A204.1 (cell line): ENCODE results near the gene PML.
"Not testable (repeated sequence)": the region's sequence is repeated elsewhere in the genome, so short reads cannot be mapped to it uniquely, and the experiment has no call there.

Source experiments
- FAIRE-seq: peaks from 2 replicates; lab custom pipeline; 2012; peaks lifted over from hg19 to GRCh38; lab: Jason Lieb, UNC

The PML gene

GRCh38 chr15:73959012-73959581 lies 35.4 kb upstream of the PML start:
- FAIRE-seq: no peak

DNA sequence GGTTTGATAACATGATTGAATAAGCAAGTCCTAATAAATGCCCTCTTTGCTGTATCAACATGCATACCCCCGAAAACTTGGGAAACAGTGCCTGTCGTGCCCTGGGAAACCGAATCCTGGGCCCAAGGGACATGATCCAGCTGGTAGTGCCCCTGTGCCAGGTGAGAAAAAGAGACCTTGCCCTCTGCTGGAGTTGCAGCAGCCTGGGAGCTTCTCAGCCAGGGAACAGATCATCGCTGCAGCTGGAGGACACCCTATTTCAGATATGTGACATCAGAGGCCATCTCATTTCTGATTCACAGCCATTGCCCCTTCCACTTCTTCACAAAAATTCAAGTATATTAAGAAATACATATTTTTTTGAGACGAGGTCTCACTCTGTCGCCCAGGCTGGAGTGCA lies 34.7 kb upstream of the PML start:
- no peak for FAIRE-seq

DNA sequence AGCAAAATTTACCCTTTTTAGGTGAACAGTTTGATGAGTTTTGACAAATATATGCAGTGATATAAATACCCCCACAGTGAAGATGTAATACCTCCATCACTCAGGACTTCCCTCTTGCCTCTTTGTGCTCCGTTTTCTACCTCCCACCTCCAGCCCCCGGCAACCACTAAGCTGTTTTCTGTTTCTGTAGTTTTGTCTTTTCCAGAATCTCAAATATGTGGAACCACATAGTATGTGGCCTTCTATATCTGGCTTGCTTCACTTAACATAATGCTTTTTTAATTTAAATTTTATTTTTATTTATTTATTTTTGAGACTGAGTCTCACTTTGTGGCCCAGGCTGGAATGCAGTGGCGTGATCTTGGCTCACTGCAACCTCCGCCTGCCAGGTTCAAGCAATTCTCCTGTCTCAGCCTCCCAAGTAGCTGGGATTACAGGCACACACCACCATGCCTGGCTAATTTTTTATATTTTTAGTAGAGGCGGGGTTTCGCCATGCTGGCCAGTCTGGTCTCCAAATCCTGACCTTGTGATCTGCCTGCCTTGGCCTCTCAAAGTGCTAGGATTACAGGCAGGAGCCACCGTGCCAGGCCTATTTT lies 33.9 kb upstream of the PML start:
- not testable (repeated sequence) for FAIRE-seq

- no peak for FAIRE-seq
Observed at GRCh38 chr15:73962433-73962832, 32.1 kb upstream of the PML start.

DNA sequence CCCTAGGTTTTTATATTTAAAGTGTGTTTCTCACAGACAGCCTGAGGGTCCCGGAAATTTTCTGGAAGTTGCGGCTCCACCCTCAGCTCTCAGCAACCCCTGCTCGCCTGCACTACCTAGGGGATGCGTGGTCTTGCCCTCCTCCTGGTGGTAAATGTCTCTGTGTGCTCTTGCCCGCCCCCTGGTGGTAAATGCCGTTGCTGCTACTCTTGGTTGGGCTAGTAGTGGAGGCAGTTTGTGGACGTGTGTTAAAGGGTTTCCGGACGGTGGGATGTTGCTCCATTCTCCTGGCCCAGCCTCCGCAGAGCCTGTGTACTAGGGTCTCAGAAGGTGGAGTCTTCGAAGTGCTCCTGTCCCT lies 29.8 kb upstream of the PML start:
- no peak for FAIRE-seq

GRCh38 chr15:73965094-73965757 lies 29.3 kb upstream of the PML start:
- no peak for FAIRE-seq

- FAIRE-seq: no peak
Observed at GRCh38 chr15:73965758-73966113, 28.8 kb upstream of the PML start.

- FAIRE-seq: no peak
Observed at GRCh38 chr15:73968461-73968860, 26.1 kb upstream of the PML start.

GRCh38 chr15:73969151-73969759 lies 25.3 kb upstream of the PML start:
- FAIRE-seq: no peak

DNA sequence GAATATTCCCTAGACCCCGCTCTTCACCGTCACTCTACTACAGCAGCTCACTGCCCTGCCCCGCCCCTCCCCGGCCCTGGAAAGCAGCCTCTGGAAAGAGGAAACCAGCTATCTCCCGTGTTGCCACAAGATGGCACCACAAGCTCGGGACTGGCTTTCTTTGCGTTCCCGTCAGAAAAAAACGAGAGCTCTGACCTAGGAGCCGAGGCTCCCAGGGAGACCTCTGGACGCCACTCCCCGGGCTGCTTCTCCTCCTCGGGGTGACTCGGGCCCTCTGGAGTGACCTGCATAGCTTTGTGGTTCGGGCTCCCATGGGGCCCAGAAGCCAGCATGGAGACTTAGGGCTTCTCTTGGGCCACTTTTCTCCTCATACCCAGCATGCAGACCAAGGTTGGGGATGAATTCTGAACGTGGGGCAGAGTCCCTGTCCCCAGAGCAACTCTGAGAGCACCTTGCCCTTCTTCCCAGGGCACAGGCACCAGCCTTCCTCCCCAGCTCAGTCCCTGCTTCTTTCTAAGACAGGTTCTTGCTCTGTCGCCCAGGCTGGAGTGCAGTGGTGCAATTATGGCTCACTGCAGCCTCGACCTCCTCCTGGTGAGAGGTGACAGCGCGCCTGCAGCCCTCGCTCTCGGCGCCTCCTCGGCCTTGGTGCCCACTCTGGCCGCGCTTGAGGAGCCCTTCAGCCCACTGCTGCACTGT lies 21.4 kb upstream of the PML start:
- FAIRE-seq: no peak

DNA sequence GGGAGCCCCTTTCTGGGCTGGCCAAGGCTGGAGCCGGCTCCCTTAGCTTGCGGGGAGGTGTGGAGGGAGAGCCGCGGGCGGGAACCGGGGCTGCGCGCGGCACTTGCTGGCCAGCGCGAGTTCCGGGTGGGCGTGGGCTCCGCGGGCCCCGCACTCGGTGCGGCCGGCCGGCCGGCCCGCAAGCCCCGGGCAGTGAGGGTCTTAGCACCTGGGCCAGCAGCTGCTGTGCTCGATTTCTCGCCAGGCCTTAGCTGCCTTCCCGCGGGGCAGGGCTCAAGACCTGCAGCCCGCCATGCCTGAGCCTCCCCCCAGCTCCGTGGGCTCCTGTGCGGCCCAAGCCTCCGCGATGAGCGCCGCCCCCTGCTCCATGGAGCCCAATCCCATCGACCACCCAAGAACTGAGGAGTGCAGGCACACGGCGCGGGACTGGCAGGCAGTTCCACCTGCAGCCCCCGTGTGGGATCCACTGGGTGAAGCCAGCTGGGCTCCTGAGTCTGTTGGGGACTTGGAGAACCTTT lies 20.8 kb upstream of the PML start:
- FAIRE-seq: not testable (repeated sequence)

DNA sequence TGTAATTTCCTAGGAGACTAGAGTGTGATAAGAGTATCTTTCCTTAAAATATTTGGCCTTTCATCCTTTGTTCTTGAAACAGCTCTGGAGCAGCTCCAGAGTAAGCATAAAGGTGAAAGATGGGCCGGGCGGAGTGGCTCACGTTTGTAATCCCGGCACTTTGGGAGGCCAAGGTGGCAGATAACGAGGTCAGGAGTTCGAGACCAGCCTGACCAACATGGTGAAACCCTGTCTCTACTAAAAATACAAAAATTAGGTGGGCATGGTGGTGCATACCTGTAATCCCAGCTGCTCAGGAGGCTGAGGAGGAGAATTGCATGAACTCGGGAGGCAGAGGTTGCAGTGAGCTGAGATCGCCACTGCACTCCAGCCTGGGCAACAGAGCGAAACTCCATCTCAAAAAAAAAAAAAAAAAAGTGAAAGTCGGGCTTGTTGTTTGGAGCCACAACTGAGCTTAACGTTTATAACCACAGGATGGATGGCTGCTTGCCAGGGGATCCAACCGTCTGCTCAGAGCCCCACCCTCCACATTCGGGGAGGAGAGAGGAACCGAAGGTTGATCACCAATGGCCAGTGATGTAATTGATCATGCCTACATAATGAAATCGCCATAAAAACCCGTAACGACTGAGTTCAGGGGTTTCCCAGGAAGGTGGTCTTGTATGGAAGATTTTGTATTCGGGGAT lies 18.9 kb upstream of the PML start:
- not testable (repeated sequence) for FAIRE-seq

DNA sequence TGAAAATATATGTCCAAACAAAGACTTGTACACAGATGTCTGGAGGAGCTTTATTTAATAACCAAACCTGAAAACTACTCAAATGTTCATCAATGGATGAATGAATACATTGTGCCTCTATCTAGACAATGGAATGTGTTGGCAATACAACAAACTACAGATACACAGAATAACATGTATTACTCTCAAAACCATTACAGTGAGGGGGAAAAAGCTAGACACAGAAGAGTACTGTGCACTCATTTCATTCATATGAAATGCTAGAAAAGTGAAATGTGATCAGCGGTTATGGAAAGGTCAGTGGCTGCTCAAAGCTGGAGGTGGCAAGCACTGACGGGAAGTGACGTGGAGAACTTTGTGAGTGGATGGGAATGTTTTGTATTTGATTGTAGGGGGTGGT lies 15.6 kb upstream of the PML start:
- FAIRE-seq: no peak

GRCh38 chr15:73979636-73980035 lies 14.9 kb upstream of the PML start:
- FAIRE-seq: no peak

DNA sequence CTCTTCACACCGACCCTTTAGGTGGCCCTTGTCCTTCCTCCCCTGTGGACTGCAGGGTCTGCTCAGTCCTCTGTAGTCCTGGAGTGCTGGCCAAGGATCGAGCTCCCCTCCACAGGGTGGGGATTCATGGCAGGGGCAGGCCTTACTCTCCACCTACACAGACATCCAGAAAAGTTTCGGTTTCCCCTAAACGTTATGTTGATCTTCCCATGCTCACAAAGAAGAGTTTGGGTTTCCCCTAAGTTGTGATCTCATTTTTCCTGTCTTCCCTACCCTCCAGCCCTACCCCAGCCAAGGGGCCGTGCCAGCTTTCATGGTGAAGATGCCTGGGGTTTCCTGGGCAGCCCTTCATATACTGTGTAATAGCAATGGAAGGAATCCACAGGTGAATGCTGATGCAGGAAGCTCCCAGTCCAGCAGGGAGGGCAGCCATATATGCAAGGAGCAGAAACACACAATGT lies 12.7 kb upstream of the PML start:
- no peak for FAIRE-seq

DNA sequence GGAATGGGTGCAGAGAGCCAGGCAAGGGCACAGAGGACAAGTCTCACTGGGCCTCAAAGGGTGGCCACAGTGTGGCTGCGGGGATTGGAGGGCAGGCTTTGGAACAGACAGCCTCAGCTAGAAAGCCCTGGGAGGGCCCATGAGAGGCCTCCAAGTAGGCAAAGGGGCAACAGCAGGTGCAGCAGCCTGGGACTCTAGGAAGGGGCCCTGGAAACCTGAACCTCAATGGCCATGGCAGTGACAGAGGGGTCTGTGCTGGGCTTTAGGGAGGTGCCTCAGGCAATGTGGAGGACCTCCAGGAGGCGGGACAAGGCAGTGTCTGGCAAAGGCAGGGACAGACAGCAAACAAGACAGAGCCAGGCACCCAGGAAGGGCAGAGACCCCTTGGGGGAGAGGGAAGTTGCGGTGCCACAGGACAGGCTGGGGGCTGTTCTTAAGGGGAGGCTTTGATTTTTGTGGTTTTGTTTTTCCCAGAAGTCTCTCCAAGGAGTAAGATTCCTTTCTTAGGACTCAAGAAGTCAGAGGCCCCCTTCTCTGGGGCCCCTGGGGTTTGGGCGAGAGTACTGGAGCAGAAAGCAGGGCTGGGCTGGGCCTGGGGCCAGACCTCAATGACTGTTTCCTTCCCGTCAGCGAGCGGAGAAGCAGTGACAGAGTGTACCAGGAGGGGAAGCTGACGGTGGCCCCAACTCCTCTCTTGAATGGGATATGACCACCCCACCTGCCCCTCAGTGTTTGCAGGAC lies 12.1 kb upstream of the PML start:
- FAIRE-seq: no peak

DNA sequence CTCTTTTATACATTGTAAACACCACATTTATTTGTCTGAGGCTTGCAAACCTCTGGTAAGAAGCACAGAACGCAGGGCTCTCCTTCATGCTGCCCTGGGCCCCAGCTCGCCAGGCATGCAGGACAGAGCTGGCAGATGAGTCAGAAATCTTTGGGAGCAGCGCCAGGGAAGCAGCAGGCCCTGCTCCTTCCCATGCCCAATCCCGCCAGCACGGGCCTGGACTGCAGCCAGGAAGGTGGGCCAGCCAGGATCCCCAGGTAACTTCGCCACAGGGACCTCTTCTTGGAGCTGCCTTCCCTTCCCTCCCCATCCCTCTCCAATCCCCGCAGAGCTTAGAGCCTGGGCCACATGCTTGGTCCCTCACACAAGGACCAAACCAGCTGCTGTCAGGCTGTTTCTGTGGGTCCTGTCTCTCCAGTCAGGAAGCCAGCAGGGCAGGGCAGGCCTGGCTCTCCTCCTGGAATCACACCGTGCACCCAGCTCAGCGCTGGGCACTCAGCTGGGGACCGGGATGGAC lies 11.2 kb upstream of the PML start:
- FAIRE-seq: no peak

DNA sequence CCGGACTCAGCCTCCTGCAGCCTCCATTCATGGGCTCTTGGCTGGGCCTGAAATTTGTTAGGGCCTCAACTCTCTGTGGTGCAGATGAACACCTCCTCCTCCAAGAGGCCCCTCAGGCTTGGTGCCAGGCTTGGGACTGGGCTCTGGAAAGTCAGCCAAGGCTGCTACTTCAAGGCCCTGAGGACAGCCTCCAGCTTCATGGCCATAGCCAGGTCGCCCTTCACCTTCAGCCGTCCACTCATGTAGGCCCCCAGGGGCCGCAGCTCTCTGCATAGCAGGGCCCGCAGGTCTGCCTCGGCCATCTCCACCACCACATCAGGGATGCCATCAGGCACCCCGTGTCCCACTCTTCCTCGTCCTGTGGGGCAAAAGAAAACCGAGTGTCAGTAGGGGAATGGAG lies 10.7 kb upstream of the PML start:
- no peak for FAIRE-seq

GRCh38 chr15:73984208-73984979 lies 10.1 kb upstream of the PML start:
- FAIRE-seq: no peak

- no peak for FAIRE-seq
Observed at GRCh38 chr15:73985101-73985873, 9.2 kb upstream of the PML start.
